Calu3 (cell line): Measurements from ENCODE around the gene UTP4. TPM values are rescaled to one million over a fixed set of nuclear protein-coding genes. Genes with fewer than 3 reads are reported as not detected.

Source experiments
- BruUV-seq: library from RNA; stranded (reverse); fragments of 400-500 nt; replicated peaks from 2 replicates; lab custom pipeline; 2021; lab: Mats Ljungman, UMichigan
- CTCF ChIA-PET: fragments of 300-600 bp; sonication (Branson Sonifier 250); formaldehyde crosslinking; loops from one replicate; lab custom pipeline; 2022; ENCODE audit warnings: antibody characterized with exemption; lab: Charles Lee
- DNase-seq: peaks from one replicate; pipeline ENCODE4 v3.0.0; 2022
- H3K27ac Mint-ChIP-seq: one replicate; pipeline ENCODE4 v1.8.0; 2022; ENCODE audit warnings: mixed read lengths; ENCODE audit not compliant: unreplicated experiment
- H3K27me3 Mint-ChIP-seq: one replicate; pipeline ENCODE4 v1.8.0; 2022; ENCODE audit warnings: mixed read lengths; ENCODE audit not compliant: unreplicated experiment
- H3K36me3 Mint-ChIP-seq: one replicate; pipeline ENCODE4 v1.8.0; 2022; ENCODE audit warnings: mild to moderate bottlenecking, moderate library complexity, mixed read lengths; ENCODE audit not compliant: insufficient read depth, unreplicated experiment
- H3K4me1 Mint-ChIP-seq: one replicate; pipeline ENCODE4 v1.8.0; 2022; ENCODE audit warnings: mild to moderate bottlenecking, low read depth, mixed read lengths; ENCODE audit not compliant: unreplicated experiment
- H3K4me3 Mint-ChIP-seq: one replicate; pipeline ENCODE4 v1.8.0; 2022; ENCODE audit warnings: mild to moderate bottlenecking, low read depth, moderate library complexity, mixed read lengths; ENCODE audit not compliant: unreplicated experiment
- H3K9me3 Mint-ChIP-seq: one replicate; pipeline ENCODE4 v1.8.0; 2022; ENCODE audit warnings: low read depth, mixed read lengths; ENCODE audit not compliant: unreplicated experiment
- CTCF ChIP-seq: fragments of 200-600 bp; IDR thresholded peaks from one replicate; pipeline ENCODE4 v1.8.0; 2022; ENCODE audit warnings: antibody characterized with exemption; ENCODE audit not compliant: unreplicated experiment
- intact Hi-C: fragments of 100-400 bp; cut with micrococcal nuclease; formaldehyde crosslinking; loops from one replicate; pipeline ENCODE4 v1.10.0; 2022; ENCODE audit not compliant: unreplicated experiment
- total RNA-seq: library from RNA; stranded (reverse); gene quantifications from 2 replicates; pipeline ENCODE4 v1.2.3, GENCODE V29; 2022

UTP4 gene
- total RNA-seq, 1 experiment from 2014 or later = 116 TPM

- CTCF ChIA-PET = interaction anchor here (0.5 to 1.8 kb wide), 7 partner anchors 11 to 265 kb away, joined by 3 to 7 read pairs (median 5); no protein-coding TSS in a partner anchor
- H3K4me1 Mint-ChIP-seq = peaks cover 33% of the 10 kb centered on the region
- H3K27ac Mint-ChIP-seq = no peak overlapping the region
- intact Hi-C loops = loop anchor here (10.0 kb wide), 1 partner anchor 408 kb away; no protein-coding TSS in a partner anchor
- H3K9me3 Mint-ChIP-seq = no peaks in the 10 kb centered on the region
- no peaks in the 10 kb centered on the region for H3K27me3 Mint-ChIP-seq
- no peak overlapping the region for H3K4me3 Mint-ChIP-seq
- H3K36me3 Mint-ChIP-seq = peaks cover 70% of the 10 kb centered on the region
- no TSS peak for BruUV-seq
- TF ChIP-seq CTCF = peak; percentile 80
- DNase-seq = peak; percentile 83
Measured at GRCh38 chr16:69112285-69113129, 19.9 kb upstream of the UTP4 start.

- no peak overlapping the region for H3K4me3 Mint-ChIP-seq
- no peaks in the 10 kb centered on the region for H3K27me3 Mint-ChIP-seq
- H3K27ac Mint-ChIP-seq = no peak overlapping the region
- intact Hi-C loops = loop anchor here (10.0 kb wide), 1 partner anchor 408 kb away; no protein-coding TSS in a partner anchor
- no peak for TF ChIP-seq CTCF
- no peak for DNase-seq
- peaks cover 26% of the 10 kb centered on the region for H3K4me1 Mint-ChIP-seq
- no TSS peak for BruUV-seq
- no peaks in the 10 kb centered on the region for H3K9me3 Mint-ChIP-seq
- H3K36me3 Mint-ChIP-seq = peaks cover 75% of the 10 kb centered on the region
- CTCF ChIA-PET = interaction anchor here (0.6 to 1.8 kb wide), 4 partner anchors 11 to 266 kb away, joined by 5 to 7 read pairs (median 7); no protein-coding TSS in a partner anchor
Measured at GRCh38 chr16:69113216-69113615, 19.2 kb upstream of the UTP4 start.

GRCh38 chr16:69114346-69114975 is 18.0 kb upstream of the UTP4 start:
- no peaks in the 10 kb centered on the region for H3K27me3 Mint-ChIP-seq
- BruUV-seq = no TSS peak
- no peak for TF ChIP-seq CTCF
- no peaks in the 10 kb centered on the region for H3K9me3 Mint-ChIP-seq
- H3K4me1 Mint-ChIP-seq = peaks cover 13% of the 10 kb centered on the region
- H3K36me3 Mint-ChIP-seq = peaks cover 77% of the 10 kb centered on the region
- DNase-seq = no peak
- CTCF ChIA-PET = interaction anchor here (0.6 to 0.7 kb wide), 2 partner anchors 10 to 158 kb away, joined by 3 read pairs; no protein-coding TSS in a partner anchor
- intact Hi-C loops = loop anchor here (10.0 kb wide), 1 partner anchor 410 kb away; no protein-coding TSS in a partner anchor
- H3K4me3 Mint-ChIP-seq = no peak overlapping the region
- no peak overlapping the region for H3K27ac Mint-ChIP-seq

GRCh38 chr16:69114976-69115355 is 17.5 kb upstream of the UTP4 start:
- TF ChIP-seq CTCF = no peak
- Mint-ChIP-seq H3K9me3 (no peaks in the 10 kb centered on the region), H3K4me3 (no peak overlapping the region), H3K27me3 (no peaks in the 10 kb centered on the region), H3K36me3 (peaks cover 75% of the 10 kb centered on the region), H3K4me1 (peaks cover 11% of the 10 kb centered on the region), H3K27ac (no peak overlapping the region)
- CTCF ChIA-PET = interaction anchor here (0.7 kb wide), 1 partner anchor 157 kb away, joined by 3 read pairs; no protein-coding TSS in a partner anchor
- intact Hi-C loops = loop anchor here (10.0 kb wide), 1 partner anchor 410 kb away; no protein-coding TSS in a partner anchor
- BruUV-seq = no TSS peak
- DNase-seq = no peak
